ENCODE data around the gene CRIP3. TPM values are rescaled to one million over a fixed set of nuclear protein-coding genes. Genes with fewer than 3 reads are reported as not detected.

CRIP3 gene
- total and polyA plus RNA-seq, 2 of the 4 experiments (the other 2 are of a cell fraction) = not detected

GRCh38 chr6:43277306-43277642, 31.4 kb downstream of the CRIP3 start (continued):
- TF ChIP-seq MAFK (IDR thresholded peaks at IDR 0.05; ENCODE audit: low read depth, low read length) = no peak
- TF ChIP-seq SMC3 (IDR thresholded peaks at IDR 0.05; ENCODE audit: low read depth, low read length) = no peak
- TF ChIP-seq CEBPB (IDR thresholded peaks at IDR 0.05; ENCODE audit: low read depth, low read length) = no peak

- peaks cover 10% of the 10 kb centered on the region for H3K4me1 ChIP-seq (ENCODE audit: control insufficient read depth, insufficient read depth, low read length)
- H2AK5ac ChIP-seq (ENCODE audit: low read depth, low read length) = no peak overlapping the region
- H3K9me3 ChIP-seq (ENCODE audit: control insufficient read depth, insufficient read depth, low read length) = no peaks in the 10 kb centered on the region
- WGBS, 2 experiments (ENCODE audit: extremely low coverage in 2 of 2, insufficient read length in 1 of 2) = 100% methylated on average over 1 of the region's 11 CpGs; no CpG with 5 or more reads in 1 of the 2 experiments
- intact Hi-C loops (cut with micrococcal nuclease) (no loop called here), dilution Hi-C loops (cut with HindIII; ENCODE audit: low sequenced_read_pairs, unreplicated experiment) (no loop called here), in situ Hi-C loops (cut with MboI; ENCODE audit: low sequenced_read_pairs) (no loop called here)
- no peak overlapping the region for H3K18ac ChIP-seq (ENCODE audit: low read depth, low read length)
- H3K56ac ChIP-seq (ENCODE audit: extremely low read depth, insufficient read depth, low read length) = no peak overlapping the region
- peak overlapping the region; percentile 61 for H2AK9ac ChIP-seq (replicated peaks; ENCODE audit: low read depth, low read length, poor library complexity)
- no peak overlapping the region for H3K27ac ChIP-seq (ENCODE audit: insufficient read depth, low read length)
- H3K9me1 ChIP-seq (ENCODE audit: insufficient read depth, low read length) = peaks cover 6% of the 10 kb centered on the region; the same call in 1 of the 2 replicates
- H4K91ac ChIP-seq (ENCODE audit: insufficient read depth, low read depth, low read length) = no peak overlapping the region
- no peak overlapping the region for H2BK20ac ChIP-seq (ENCODE audit: low read depth, low read length)
- no TSS peak for BruUV-seq (replicated peaks)
- no peak for TF ChIP-seq FOS (IDR thresholded peaks at IDR 0.05; ENCODE audit: low read depth, low read length)
- TF ChIP-seq USF2 (IDR thresholded peaks at IDR 0.05; ENCODE audit: low read depth, low read length) = no peak
- no peak for TF ChIP-seq ELK1 (IDR thresholded peaks at IDR 0.05; ENCODE audit: borderline replicate concordance, low read depth, low read length)
- no peak for TF ChIP-seq CHD1 (IDR thresholded peaks at IDR 0.05; ENCODE audit: low read depth, low read length)
- TF ChIP-seq RFX5 (IDR thresholded peaks at IDR 0.05; ENCODE audit: low read depth, low read length) = no peak
- TF ChIP-seq MAZ (IDR thresholded peaks at IDR 0.05; ENCODE audit: borderline replicate concordance, low read depth, low read length) = no peak
- TF ChIP-seq POLR2A (IDR thresholded peaks at IDR 0.05; ENCODE audit: low read depth, low read length) = no peak
- TF ChIP-seq CEBPB (IDR thresholded peaks at IDR 0.05; ENCODE audit: low read depth, low read length) = no peak
- no peak for TF ChIP-seq MAFK (IDR thresholded peaks at IDR 0.05; ENCODE audit: low read depth, low read length)
- TF ChIP-seq RCOR1 (IDR thresholded peaks at IDR 0.05; ENCODE audit: insufficient replicate concordance, low read length) = no peak
- TF ChIP-seq SMC3 (IDR thresholded peaks at IDR 0.05; ENCODE audit: low read depth, low read length) = no peak
- peak overlapping the region; percentile 14 for H2AFZ ChIP-seq (replicated peaks; ENCODE audit: low read length, poor library complexity)
- no peak overlapping the region for H3K9ac ChIP-seq (ENCODE audit: low read depth, low read length)
- H4K20me1 ChIP-seq (ENCODE audit: insufficient read depth, low read length) = no peaks in the 10 kb centered on the region
- H4K5ac ChIP-seq (ENCODE audit: low read depth, low read length) = no peak overlapping the region
- no peak overlapping the region for H3K4me3 ChIP-seq (ENCODE audit: insufficient read depth, low read depth, low read length)
- H3K79me1 ChIP-seq (ENCODE audit: low read depth in 1 of 2, low read length in 2 of 2) = no peaks in the 10 kb centered on the region
- peaks cover 47% of the 10 kb centered on the region for H3K27me3 ChIP-seq (ENCODE audit: control insufficient read depth, insufficient read depth, low read length)
- no peak overlapping the region for H2BK5ac ChIP-seq (ENCODE audit: low read depth, low read length, poor library complexity, severe bottlenecking)
- ChIA-PET POLR2A (ENCODE audit: unreplicated experiment) (no interaction called here), CTCF (no interaction called here)
- DNase-seq (no peak), ATAC-seq (ENCODE audit: low read depth) (no peak)
- no peak overlapping the region for H2BK120ac ChIP-seq (ENCODE audit: low read depth, low read length)
- no peak overlapping the region for H2BK15ac ChIP-seq (ENCODE audit: low read depth, low read length)
- H3K23ac ChIP-seq (ENCODE audit: low read depth, low read length) = no peak overlapping the region
- H3K4me2 ChIP-seq (ENCODE audit: low read depth, low read length) = no peak overlapping the region
- H3K14ac ChIP-seq (replicated peaks; ENCODE audit: low read depth, low read length) = no peak overlapping the region
- no peaks in the 10 kb centered on the region for H3K36me3 ChIP-seq (ENCODE audit: control insufficient read depth, insufficient read depth, low read length)
- no peak overlapping the region for H4K8ac ChIP-seq (ENCODE audit: low read depth in 2 of 2, low read length in 2 of 2)
- no peak overlapping the region for H3K4ac ChIP-seq (ENCODE audit: low read depth, low read length)
Observed at GRCh38 chr6:43276577-43277305, 31.9 kb downstream of the CRIP3 start.

Measured in IMR-90 (cell line).